ENCODE results near the gene GGTLC2.
"Not testable (repeated sequence)": the region's sequence is repeated elsewhere in the genome, so short reads cannot be mapped to it uniquely, and the experiment has no call there.

Gene GGTLC2

GRCh38 chr22:22670076-22670795, 25.8 kb downstream of the GGTLC2 start:
- no peak for DNase-seq

GRCh38 chr22:22671506-22671905, 27.1 kb downstream of the GGTLC2 start:
- DNase-seq, result no peak

- no peak for DNase-seq
Measured at GRCh38 chr22:22673099-22673498, 28.7 kb downstream of the GGTLC2 start.

- no peak for DNase-seq
Measured at GRCh38 chr22:22673628-22674027, 29.2 kb downstream of the GGTLC2 start.

- DNase-seq, result no peak
Measured at GRCh38 chr22:22674467-22674866, 30.1 kb downstream of the GGTLC2 start.

DNA sequence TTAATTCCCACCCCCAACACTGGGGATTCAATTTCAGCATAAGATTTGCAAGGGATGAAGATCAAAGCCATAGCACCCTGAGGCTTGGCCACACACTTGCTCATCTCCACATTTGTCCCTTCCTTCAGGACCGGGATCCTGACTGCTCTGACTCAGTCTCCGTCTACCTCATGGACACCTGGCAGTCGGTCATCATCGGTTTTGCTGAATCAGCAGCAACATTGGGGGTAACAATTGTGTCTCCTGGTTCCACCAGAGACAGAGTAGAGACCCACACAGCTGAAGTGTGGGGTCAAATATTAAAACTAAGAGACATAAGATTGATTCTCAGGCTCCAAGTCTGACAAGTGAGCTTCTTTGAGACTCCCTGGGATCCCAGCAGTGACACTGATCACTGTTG, 34.6 kb downstream of the GGTLC2 start:
- no peak for DNase-seq

DNA sequence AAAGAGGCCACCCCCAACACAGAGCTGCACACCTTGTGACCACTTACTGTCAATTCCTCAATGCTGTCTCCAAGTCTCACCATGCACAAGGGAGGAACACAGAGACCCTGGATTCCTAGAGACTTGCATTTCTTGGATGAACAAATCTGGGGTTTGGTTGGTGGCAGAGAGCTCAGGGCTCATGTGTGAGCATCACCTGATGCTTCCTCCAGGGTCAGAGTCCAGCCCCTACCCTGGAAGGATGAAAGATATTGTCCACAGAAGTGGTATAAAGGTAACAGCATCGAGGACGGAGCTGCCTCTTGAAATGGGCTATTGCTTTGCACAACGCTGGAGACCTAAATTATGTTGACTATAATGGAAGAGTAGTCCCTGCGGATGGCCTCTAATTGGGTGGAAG, 36.0 kb downstream of the GGTLC2 start:
- no peak for DNase-seq

DNA sequence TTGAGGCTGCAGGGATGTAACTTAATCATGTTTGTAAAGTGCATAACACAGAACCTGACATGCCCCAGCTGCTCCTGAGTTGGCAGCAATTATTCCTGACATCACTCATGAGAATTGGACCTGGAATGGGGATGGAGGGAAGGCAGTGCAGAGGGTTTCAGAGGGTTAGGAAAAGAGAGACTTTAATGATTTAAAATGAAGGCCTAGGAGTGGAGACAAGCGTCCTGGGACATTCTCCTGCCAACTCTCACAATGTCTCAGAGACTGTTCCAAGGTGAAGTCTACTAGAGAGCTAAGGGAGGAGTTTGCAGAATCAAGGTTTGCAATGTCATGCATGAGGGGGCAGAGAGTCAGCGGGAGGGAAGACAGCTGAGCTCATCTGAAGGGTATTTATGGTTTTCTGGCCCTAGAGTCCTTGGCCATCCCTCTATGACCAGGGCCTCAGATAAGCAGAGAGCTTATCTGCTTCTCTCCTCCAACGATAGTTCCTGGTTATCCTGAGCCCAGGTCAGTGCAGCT, 36.9 kb downstream of the GGTLC2 start:
- DNase-seq, result no peak

DNA sequence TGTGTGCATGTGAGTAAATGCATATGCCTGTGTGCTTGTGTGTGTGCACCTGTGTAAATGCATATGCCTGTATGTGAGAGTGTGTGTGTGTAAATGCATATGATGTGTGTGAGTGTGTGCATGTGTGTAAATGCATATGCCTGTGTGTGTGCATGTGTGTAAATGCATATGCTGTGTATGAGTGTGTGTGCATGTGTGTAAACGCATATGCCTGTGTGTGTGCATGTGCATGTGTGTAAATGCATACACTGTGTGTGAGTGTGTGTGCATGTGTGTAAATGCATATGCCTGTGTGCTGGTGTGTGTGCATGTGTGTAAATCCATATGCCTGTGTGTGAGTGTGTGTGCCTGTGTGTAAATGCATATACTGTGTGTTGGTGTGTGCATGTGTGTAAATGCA, 37.8 kb downstream of the GGTLC2 start:
- DNase-seq, result no peak

DNA sequence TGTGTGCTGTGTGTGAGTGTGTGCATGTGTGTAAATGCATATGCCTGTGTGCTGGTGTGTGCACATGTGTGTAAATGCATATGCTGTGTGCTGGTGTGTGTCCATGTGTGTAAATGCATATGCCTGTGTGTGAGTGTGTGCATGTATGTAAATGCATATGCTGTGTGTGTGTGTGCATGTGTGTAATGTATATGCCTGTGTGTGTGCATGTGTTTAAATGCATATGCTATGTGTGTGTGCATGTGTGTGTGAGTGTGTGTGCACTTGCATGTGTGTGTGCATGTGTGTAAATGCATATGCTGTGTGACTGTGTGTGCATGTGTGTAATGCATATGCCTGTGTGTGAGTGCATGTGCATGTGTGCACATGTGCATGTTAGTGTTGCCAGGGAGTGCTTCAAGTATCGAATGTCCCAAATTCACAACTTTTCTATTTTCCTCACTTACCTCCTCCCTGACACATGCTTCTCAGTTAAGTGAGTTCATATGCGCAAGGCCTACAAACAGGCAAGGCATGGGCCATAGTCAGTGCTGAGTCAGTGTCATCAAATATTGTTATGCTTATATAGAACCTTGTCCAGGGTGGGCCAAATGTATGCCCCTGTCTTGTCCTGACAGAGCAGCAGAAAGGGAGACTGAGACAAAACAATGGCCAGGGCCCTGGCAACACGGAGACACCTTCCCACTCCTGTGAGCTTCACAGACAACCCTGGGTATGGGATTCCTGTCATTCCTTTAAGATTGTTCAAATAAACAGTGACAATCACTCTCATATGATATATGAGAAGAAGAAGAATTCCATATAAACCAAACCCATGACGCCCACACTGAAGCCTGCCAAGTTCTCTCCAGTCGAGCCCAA, 38.6 kb downstream of the GGTLC2 start:
- no peak for DNase-seq

- no peak for DNase-seq
Measured at GRCh38 chr22:22683668-22684361, 39.4 kb downstream of the GGTLC2 start.

GRCh38 chr22:22684580-22685561, 40.5 kb downstream of the GGTLC2 start:
- peak; percentile 6 for DNase-seq

DNA sequence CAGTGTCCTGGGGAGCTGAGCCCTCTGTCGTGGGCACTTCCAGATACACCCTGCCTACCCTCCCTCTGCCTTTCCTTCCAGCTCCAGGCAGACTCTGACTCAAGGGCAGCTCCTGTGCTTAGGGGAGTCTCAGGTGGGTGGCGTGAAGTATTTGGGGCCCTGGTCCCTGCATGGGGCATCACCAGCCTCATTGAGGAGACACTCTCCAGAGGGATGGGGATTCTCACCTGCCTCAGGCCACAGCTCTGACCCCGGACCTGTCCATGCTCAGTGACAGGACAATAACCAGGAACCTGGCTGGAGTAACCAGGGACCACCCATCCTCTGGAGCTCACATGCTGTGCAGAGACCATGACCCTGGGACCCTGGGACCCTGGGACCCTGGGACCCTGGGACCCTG, 41.2 kb downstream of the GGTLC2 start:
- no peak for DNase-seq

GRCh38 chr22:22686202-22687115, 42.0 kb downstream of the GGTLC2 start:
- DNase-seq, result not testable (repeated sequence)

DNA sequence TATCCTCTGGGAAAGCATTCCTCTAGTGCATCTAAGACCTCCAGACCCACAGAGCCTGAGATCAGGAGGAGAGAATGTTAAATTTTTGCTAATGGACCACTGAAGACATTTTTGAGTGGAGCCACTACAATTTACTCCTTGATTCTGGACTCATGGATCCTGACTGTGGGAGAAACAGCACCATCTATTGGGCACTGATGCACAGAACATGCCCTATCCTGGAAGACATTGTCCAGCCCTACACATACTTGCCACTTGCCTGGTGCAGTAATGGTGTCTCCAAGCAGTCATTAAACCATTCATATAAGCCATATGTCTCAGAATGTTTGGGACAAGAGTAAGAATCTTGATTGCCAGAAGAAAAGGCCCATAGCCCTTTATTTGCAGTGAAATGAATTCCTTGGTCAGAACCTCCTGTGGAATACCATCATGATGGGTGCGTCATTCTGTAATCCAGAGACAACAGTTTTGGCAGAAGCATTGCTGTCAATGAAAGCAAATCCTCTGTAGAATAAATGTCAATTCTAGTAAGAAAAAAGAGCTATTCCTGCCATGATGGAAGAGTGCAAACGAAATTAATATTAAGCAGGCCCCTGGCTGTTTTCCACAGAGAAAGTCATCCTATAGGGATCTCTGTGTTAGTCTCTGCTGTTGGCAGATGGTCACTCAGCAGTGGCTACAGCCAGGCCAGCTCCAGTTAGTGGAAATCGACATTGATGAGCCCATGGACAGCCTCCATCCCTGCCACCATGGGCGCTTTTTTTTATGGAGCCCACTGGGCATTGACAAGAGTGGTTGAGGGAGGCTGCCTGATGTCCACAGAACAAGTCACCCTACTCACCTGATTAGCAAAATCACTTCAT, 43.5 kb downstream of the GGTLC2 start:
- peak; percentile 36 for DNase-seq

- no peak for DNase-seq
Measured at GRCh38 chr22:22689621-22690345, 45.4 kb downstream of the GGTLC2 start.

DNA sequence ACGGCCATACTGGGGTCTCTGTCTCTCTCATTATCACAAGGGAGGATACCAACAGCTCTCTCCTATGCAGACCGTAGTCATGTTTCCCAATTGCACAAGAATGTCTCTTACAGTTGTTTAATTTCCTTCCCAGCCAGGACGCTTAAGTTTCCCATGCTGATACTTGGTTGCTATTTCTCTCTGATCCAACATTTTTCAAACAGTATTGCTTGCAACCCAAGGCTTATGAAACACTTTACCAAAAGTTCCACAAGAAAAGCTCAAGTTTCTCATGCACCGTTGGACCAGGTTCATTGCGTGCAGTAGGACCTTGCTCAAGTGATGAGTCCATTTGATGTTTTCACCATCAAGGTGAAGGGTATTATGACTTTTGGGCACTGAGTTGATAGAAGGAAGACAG, 46.6 kb downstream of the GGTLC2 start:
- no peak for DNase-seq

DNA sequence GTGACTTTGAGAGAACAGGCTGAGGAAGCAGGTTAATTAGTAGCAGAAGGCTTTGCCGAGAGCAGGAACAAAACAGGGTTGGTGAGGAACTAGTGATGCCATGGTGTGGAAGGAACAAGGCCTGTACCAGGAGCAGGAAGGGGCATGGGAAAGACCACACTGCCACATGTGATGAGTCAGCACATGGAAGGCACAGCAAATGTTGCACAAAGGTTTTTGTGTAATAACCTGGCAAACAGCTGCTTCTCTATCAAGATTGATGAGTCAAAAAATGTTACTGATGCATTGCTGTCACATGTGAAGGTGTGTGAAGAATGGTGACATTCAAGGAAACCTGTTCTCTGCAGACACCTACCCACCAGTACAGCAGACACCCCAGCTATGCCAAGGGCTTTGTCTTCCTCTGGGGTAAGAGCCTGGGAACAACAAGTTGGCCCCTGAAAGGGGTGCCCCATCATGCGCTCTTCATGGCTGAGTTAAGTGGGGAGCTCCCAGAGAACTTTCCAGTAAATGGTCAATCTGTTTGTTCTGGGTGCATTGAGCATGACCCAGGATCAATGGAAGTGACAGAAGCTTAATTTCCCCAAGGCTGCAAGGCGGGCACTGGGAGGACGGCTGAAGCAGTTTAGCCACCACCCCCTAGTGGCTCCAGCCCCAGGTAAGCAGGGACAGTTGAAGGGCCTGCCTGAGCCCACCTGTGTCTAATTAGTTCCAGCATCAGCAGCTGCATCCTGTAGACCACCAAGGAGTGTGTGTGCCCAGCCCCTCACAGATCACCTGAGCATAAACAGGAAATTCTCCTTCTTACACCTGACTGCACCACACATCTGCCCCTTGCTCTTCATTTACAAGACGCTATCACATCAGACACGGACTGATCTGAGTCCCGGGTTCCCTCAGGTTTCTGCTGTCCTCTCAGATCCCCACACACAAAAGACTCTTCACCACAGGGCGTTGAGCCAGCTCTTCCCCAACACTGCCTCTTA, 47.6 kb downstream of the GGTLC2 start:
- DNase-seq, result no peak

All from CD4-positive, alpha-beta T cell treated with Interleukin-12 subunit alpha and Interleukin-12 subunit beta, for 1 hour (primary cell).